Loucy (cell line): ENCODE data around the gene ETS2.

Experiments used
- EZH2phosphoT487 ChIP-seq: fragments of 200-600 bp; IDR thresholded peaks from 2 replicates; pipeline ENCODE4 v1.6.1; 2018; ENCODE audit warnings: antibody characterized with exemption, mild to moderate bottlenecking, moderate library complexity, borderline replicate concordance
- TF ChIP-seq, protein P1 (sequence below): fragments of 200-600 bp; sonication (generic); conservative IDR thresholded peaks from 2 replicates; pipeline ENCODE4 v1.5.1; 2014; ENCODE audit warnings: mild to moderate bottlenecking, antibody characterized with exemption, low read length

DNA sequence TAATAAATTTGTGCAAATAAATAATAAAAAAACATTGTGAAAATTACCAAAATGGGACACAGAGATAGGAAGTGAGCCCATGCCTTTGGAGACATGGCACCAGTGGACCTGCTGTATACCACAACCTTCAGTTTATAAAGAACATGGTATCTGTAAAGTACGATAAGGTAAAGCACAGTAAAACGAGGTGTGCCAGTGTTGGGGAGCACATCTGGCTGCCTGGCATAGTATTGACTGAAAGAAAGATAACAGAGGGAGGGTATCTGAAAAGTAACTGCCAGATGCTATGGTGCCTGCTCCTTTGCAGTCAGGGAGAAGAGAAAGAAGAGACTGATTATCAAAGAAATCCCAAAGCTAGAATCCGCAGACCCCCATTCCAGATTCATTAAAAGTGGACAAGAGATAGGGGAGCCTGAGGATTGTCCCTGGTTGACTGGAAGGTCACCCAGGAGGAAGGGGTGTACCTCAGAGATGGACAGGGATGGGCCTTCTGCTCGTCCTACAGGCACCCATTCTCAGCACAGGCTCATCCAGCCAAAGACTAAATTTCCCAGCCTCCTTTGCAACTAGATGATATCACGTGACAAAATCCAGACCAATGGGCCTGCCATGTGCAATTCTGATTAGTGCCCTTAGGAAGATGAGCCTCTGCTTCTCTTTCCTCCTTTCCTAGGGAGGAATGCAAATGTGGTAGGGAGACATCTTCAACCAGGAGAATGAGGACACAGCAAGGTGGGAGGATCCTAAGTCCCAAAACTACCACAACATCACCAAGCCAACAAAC, 12.9 kb upstream of the ETS2 start:
- TF ChIP-seq, protein P1, sequence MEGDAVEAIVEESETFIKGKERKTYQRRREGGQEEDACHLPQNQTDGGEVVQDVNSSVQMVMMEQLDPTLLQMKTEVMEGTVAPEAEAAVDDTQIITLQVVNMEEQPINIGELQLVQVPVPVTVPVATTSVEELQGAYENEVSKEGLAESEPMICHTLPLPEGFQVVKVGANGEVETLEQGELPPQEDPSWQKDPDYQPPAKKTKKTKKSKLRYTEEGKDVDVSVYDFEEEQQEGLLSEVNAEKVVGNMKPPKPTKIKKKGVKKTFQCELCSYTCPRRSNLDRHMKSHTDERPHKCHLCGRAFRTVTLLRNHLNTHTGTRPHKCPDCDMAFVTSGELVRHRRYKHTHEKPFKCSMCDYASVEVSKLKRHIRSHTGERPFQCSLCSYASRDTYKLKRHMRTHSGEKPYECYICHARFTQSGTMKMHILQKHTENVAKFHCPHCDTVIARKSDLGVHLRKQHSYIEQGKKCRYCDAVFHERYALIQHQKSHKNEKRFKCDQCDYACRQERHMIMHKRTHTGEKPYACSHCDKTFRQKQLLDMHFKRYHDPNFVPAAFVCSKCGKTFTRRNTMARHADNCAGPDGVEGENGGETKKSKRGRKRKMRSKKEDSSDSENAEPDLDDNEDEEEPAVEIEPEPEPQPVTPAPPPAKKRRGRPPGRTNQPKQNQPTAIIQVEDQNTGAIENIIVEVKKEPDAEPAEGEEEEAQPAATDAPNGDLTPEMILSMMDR: no peak
- TF ChIP-seq EZH2phosphoT487: no peak
